Right renal pelvis (tissue), 4 donors: ENCODE data around the gene TMEM38A. TPM values are rescaled to one million over a fixed set of nuclear protein-coding genes. Genes with fewer than 3 reads are reported as not detected.
A peak's percentile ranks its signal among the peaks of the same experiment; 100 is the strongest.

ENCODE experiments used
- DNase-seq, 4 donors: peaks; one replicate each; pipeline ENCODE4 v3.0.0-alpha.2; 2013; ENCODE audit warnings: low read depth in 4 of 4, low spot score in 3 of 4, missing footprints in 1 of 4
- polyA plus RNA-seq, 4 donors: library from polyadenylated mRNA; unstranded; fragments of 120-200 nt; gene quantifications; one replicate each; pipeline ENCODE4 v1.2.1, GENCODE V29; 2013; ENCODE audit not compliant: insufficient read length in 4 of 4

Gene TMEM38A
- polyA plus RNA-seq, result 1 to 10 TPM; 7.6 to 8.7 (median 7.9) TPM

- DNase-seq, result peak in 2 of 4 donors; percentile 5 to 20
Measured at GRCh38 chr19:16660763-16661479, at the start of gene TMEM38A. TSS of gene TMEM38A (plus strand) at chr19:16661139. CDS start at chr19:16661218, 79 bp downstream.

DNA sequence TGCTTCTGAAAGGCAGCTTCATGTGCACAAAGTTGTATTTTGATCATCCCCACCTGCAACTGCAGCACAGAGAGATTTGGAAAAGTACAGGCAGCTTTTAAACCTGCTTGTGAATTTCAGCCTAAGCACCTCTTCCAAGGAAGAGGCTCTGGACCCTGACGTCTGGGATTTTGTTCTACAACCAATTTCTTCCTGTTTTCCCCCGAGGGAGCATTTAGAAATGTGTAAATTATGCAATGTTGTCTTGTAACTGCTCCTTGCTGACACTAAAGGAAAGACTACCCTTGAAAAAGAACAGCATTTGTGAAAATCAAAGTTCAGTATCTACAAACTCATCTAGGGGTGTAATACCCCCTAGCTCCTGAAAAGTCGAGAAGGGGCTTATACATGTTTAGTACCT, 48.3 kb upstream of the TMEM38A start:
- no peak for DNase-seq

- DNase-seq, result no peak
Measured at GRCh38 chr19:16613841-16614240, 47.1 kb upstream of the TMEM38A start.

DNA sequence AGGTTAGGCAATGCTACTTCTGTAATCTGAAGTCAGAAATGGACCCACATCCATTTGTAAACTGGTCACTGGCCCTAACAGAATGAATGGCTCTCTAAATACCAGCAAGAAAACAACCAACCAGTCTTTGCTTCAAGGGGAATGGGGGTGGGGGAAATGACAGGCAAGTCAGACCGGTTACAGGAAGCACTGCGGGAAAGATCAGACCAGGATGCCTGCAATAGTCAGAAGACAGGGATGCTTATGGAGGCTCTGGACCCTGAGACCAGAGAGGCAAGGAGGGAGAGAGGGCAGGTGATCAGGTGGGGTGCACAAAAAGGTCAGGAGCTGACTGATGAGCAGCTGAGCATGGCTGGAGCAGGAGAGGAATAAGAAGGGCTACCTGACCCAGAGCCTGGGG, 46.0 kb upstream of the TMEM38A start:
- DNase-seq, result no peak

DNA sequence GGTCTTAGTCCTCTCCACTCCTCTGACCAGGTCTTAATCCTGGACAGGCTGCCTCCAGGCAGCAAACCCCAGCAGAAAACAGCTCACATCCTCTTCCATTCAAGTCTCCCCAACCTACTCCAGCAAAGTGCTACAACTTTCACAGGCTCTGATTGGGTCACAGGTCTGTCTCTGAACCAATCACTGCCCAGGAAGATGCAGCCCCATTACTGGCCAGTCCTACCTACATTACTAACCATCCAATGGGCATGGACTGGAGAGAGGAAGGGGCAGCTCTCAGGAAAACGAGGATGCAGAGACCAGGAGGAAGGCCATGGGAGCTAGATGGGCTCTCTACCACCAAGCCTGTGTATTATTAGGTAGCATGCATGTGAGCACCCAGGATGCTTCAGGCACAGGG, 45.1 kb upstream of the TMEM38A start:
- no peak for DNase-seq

GRCh38 chr19:16618248-16618647, 42.7 kb upstream of the TMEM38A start:
- DNase-seq, result no peak

- DNase-seq, result no peak
Measured at GRCh38 chr19:16619457-16619856, 41.5 kb upstream of the TMEM38A start.

DNA sequence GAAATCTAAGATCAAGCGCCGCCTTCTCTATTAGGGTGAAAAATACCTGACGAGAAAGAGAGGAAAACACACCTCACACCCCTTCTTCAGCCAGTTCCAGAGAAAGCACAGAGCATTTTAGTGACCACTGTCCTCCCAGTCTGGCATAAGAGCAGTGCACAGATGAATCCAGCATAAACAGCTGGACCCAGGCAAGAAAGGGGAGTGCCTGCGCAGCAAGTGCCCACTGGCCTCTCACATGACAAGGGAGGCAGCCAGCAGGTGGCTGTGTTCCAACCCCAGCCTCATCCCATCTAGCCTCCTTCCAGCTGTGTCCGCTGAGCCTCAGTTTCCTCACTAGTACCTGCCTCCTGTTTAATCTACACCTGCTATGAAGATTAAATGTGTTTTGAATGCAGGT, 40.9 kb upstream of the TMEM38A start:
- no peak for DNase-seq

DNA sequence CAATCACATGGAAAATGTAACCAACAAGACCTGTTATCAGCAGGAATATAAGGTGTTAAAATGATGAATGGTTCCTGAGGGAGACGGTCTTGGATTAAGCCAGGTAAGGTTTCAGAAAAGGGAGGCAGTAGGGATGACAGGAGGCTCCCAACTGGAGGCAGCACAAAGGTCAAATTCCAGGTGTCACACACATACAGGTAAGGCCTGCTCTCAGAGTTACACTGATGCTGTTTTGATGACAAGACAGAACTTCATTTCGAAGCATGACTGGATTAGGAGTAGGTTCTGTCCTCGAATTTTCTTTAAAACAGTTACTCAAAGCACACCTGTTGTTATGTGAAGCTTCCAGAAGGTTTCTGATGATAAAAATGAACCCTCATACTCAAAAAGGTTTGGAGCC, 40.4 kb upstream of the TMEM38A start:
- DNase-seq, result no peak

DNA sequence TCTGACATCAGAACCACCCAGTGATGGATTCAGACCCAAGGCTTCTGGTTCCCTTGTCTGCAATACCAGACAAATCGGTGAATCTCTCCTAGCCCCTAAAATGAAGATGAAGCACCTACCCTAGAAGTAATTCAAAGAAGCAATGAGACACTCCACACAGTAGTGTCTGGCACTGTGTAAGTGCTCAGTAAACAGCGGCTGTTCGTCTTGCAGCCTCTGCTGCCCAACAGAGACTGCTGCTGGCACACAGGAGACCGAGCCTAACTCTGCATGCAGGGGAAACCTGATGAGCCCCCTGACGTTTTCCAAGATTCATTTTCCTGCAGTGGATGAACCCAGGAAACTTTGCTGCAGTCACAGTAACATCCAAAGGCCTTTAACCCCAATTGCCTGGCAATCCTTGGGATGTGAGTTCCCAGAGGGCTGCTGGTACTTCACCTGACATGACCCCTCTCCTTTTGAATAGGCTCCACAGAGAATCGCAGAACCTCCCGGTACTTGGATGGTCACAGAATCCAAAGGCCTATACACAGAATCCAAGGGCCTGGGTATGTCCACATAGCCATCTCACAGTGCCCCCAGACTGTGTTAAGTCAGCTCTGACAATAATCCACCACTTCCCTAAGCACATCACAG, 39.7 kb upstream of the TMEM38A start:
- no peak for DNase-seq

DNA sequence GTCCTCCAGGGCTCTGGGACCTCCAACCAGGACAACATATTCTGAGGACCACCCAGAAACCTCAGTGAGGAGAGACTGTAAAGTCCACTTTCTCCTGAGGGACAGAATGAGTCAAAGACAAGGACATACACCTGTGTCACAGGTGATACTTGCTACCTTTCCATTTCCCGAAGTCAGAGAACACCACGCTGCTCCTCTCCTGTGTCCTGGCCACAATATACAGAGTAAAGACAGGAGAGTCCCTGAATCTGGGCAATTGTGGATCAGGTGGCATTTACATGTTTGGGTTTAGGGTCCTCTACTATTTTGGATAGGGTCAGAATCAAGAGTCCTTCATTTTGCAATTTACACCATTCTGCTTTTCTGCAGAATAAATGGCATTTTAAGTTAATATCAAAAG, 37.9 kb upstream of the TMEM38A start:
- no peak for DNase-seq

DNA sequence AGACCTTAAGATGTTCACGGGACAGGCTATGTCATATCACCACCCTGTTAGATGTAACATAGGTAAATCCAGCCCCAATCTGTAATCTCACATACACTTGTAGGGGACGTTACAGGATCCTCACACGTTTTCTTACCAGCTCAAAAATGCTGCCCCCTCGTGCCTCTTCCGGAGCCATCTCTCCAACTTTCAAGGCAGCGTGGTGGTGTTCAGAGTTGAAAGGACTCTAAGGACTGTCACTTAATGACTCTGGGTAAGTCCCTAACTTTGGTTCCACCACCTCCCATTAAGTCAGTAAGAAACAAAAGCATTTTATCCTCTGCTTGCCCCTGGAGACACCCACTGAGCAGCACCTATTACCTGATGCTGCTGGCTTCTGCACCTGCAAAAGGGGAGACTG, 37.4 kb upstream of the TMEM38A start:
- DNase-seq, result no peak

GRCh38 chr19:16624236-16624635, 36.7 kb upstream of the TMEM38A start:
- DNase-seq, result no peak

DNA sequence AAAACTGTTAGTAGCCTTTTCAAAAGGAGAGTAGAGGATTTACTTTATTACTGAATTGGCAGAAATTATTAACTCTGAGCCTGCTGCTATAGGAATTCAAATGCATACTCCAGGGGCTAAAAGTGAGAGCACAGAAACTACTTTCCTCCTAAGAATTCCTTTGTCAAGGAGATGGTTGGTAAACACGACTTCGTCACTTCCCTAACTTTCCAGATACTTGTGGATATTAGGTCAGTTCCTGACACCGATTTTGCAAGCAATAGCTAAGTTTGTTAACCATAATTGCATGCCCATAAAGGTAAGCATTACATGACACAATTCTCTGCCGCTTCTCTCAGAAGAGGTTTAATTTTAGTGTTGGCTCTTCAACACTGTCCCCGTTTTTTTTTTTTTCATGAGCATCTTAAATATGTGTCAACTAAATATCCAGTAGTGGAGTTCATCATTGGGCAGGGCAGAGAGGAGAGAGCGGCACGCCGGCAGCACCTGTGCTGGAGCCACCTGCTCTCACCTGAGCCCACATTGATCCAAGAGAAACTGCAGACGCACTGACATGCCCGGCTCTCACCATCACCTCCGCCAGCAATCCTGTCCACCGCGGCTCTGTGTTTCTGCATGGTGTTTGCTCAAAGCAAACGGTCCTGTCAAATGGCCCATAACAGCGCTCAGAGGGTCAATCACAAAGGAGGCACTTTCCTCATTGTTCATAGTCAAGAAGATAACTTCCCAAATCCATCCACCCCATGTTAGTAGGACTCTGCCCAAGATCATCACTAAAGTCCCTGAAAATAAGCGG, 35.6 kb upstream of the TMEM38A start:
- no peak for DNase-seq

- no peak for DNase-seq
Measured at GRCh38 chr19:16626796-16627192, 34.1 kb upstream of the TMEM38A start.

- DNase-seq, result no peak
Measured at GRCh38 chr19:16627193-16627927, 33.6 kb upstream of the TMEM38A start.

DNA sequence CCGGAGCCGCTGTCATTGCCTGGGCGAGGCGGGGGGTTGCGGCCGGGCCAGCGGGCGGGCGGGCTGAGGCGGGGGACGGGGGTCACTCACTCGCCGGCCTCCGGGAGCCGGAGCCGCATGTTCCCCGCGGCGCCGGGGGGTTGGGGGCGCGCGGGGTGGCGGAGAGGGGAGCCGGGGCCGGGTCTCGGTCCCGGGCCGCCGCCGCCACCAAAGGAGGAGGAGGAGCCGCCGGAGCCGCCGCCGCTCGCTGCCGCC, 33.1 kb upstream of the TMEM38A start:
- no peak for DNase-seq

DNA sequence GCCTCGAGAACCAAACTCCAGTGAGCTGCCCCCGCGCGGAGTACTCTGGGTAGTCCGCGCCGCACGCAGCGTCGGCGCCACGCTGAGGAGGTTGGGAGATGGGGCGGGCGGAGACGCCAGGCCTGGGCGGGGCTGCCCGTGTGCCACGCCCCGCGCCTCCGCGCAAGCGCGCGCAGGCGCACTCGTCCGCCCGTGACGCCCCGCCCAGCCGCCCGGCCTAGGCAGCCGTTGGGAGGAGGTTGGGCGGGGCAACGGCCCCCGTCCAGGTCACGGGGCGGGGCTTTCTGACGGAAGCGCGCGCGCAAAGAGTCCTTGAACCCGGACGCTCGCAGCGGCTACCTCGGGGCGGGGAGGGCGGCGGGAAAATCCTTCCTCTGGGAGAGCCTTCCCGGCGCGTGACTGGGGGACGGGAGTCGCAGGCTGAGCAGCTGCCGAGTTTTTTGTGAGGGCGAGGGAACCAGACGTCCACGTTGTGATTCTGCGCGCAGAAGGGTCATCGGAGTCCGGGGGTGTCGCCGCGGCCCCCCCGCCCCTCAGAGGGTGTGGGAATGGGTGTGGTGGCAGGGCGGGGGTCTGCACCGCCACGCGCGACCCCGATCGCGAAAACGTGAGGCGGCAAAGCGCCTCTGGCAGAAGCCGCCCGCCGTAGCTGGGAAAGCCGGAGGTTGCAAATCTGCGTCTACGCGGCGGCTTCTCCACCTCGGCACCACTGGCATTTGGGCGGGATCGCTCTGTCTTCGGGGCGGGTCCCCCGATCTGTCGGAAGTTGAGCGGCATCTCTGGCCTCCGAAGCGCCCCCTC, 32.6 kb upstream of the TMEM38A start, which contains the start of gene MED26:
MED26 (minus strand) TSS at position 22 of the 801 bp plus-strand sequence. CDS start 261 bp downstream, outside the sequence.
- DNase-seq, result peak; percentile 90 to 94 (median 92)

DNA sequence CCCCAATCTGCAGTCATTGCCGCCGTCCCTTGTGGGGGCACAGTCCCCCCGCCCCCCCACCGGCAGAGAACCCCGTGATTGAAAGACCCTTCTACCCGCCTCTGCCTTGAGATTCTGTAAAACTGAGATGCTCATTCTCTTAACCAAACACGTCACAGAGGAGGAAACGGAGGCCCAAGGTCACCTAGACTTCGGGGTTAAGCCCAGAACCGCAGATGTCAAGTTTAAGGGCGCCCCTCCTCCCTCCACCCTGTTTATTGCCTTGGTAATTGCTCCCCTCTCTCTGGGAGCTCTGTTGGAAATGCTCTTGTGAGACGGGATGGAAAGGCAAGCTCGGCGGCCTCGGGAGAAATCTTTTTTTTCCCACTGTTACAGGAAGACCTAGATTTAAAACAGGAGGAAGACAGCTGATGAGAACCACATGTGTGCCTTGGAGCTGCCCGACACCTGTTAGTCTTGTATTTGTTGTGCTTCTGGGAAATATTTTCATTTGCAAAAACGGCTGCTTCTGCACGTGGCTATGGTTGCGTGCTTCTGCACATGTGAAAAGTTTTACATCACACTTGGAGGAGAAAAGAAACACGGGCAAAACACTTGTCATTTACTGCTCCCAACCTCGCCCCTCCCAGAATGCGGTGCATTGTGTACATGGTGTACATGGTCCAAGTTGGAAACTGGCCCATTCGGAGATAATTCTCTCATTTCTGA, 31.8 kb upstream of the TMEM38A start:
- peak in 1 of 4 donors; percentile 12 for DNase-seq

GRCh38 chr19:16631465-16631864, 29.5 kb upstream of the TMEM38A start:
- DNase-seq, result no peak
